ENCODE results near the gene AFM. TPM values are rescaled to one million over a fixed set of nuclear protein-coding genes. Genes with fewer than 3 reads are reported as not detected.

The AFM gene
- polyA plus RNA-seq, 1 donor from 2014 or later = not detected

GRCh38 chr4:73439445-73439844 lies 42.1 kb upstream of the AFM start:
- H3K27ac ChIP-seq (ENCODE audit: low read length) = no peak overlapping the region
- TF ChIP-seq POLR2AphosphoS5 (IDR thresholded peaks at IDR 0.05) (no peak), EP300 (conservative IDR thresholded peaks at IDR 0.05; ENCODE audit: poor library complexity, severe bottlenecking) (no peak), MXI1 (conservative IDR thresholded peaks at IDR 0.05; ENCODE audit: poor library complexity, severe bottlenecking) (no peak), EZH2 (IDR thresholded peaks at IDR 0.05; ENCODE audit: borderline replicate concordance, insufficient read depth, low read length, poor library complexity, severe bottlenecking) (no peak), TAF1 (IDR thresholded peaks at IDR 0.05; ENCODE audit: low read depth) (no peak), SMC3 (conservative IDR thresholded peaks at IDR 0.05; ENCODE audit: poor library complexity) (no peak), RAD21 (conservative IDR thresholded peaks at IDR 0.05) (no peak), CTCF (IDR thresholded peaks at IDR 0.05; ENCODE audit: poor library complexity, severe bottlenecking) (no peak), REST (IDR thresholded peaks at IDR 0.05; ENCODE audit: borderline replicate concordance) (no peak)
- no peaks in the 10 kb centered on the region for H3K36me3 ChIP-seq (ENCODE audit: insufficient read depth, low read length)
- H3K27me3 ChIP-seq (ENCODE audit: insufficient read depth, low read depth, low read length) = no peaks in the 10 kb centered on the region
- H3K9ac ChIP-seq (ENCODE audit: low read length) = no peak overlapping the region
- H3K4me2 ChIP-seq (ENCODE audit: low read length) = no peak overlapping the region
- H3K9me2 ChIP-seq (ENCODE audit: insufficient read depth, low read length) = no peaks in the 10 kb centered on the region
- no peaks in the 10 kb centered on the region for H3K79me2 ChIP-seq (replicated peaks; ENCODE audit: insufficient read depth, low read length)
- H3K9me3 ChIP-seq (ENCODE audit: low read length) = no peaks in the 10 kb centered on the region
- H4K20me1 ChIP-seq (ENCODE audit: insufficient read depth) = no peaks in the 10 kb centered on the region
- no peak overlapping the region for H3K4me3 ChIP-seq (ENCODE audit: low read length)
- no peaks in the 10 kb centered on the region for H3F3A ChIP-seq (ENCODE audit: insufficient read depth, low read length, poor library complexity, severe bottlenecking)
- H2AFZ ChIP-seq (ENCODE audit: low read depth, low read length) = no peak overlapping the region

- H3K4me2 ChIP-seq (ENCODE audit: low read length) = no peak overlapping the region
- no peak overlapping the region for H3K4me3 ChIP-seq (ENCODE audit: low read length)
- no peak overlapping the region for H2AFZ ChIP-seq (ENCODE audit: low read depth, low read length)
- H3K27ac ChIP-seq (ENCODE audit: low read length) = no peak overlapping the region
- H3K9ac ChIP-seq (ENCODE audit: low read length) = no peak overlapping the region
- H3K79me2 ChIP-seq (replicated peaks; ENCODE audit: insufficient read depth, low read length) = no peaks in the 10 kb centered on the region
- H3K36me3 ChIP-seq (ENCODE audit: insufficient read depth, low read length) = no peaks in the 10 kb centered on the region
- H3F3A ChIP-seq (ENCODE audit: insufficient read depth, low read length, poor library complexity, severe bottlenecking) = no peaks in the 10 kb centered on the region
- H3K9me2 ChIP-seq (ENCODE audit: insufficient read depth, low read length) = no peaks in the 10 kb centered on the region
- no peaks in the 10 kb centered on the region for H3K9me3 ChIP-seq (ENCODE audit: low read length)
- TF ChIP-seq EP300 (conservative IDR thresholded peaks at IDR 0.05; ENCODE audit: poor library complexity, severe bottlenecking) = no peak
- TF ChIP-seq POLR2AphosphoS5 (IDR thresholded peaks at IDR 0.05) = no peak
- no peak for TF ChIP-seq EZH2 (IDR thresholded peaks at IDR 0.05; ENCODE audit: borderline replicate concordance, insufficient read depth, low read length, poor library complexity, severe bottlenecking)
- TF ChIP-seq MXI1 (conservative IDR thresholded peaks at IDR 0.05; ENCODE audit: poor library complexity, severe bottlenecking) = no peak
- TF ChIP-seq CTCF (IDR thresholded peaks at IDR 0.05; ENCODE audit: poor library complexity, severe bottlenecking) = no peak
- no peak for TF ChIP-seq RAD21 (conservative IDR thresholded peaks at IDR 0.05)
- TF ChIP-seq TAF1 (IDR thresholded peaks at IDR 0.05; ENCODE audit: low read depth) = no peak
- no peaks in the 10 kb centered on the region for H4K20me1 ChIP-seq (ENCODE audit: insufficient read depth)
- H3K27me3 ChIP-seq (ENCODE audit: insufficient read depth, low read depth, low read length) = no peaks in the 10 kb centered on the region
Measured at GRCh38 chr4:73439991-73440390, 41.6 kb upstream of the AFM start.
